ENCODE measurements around the gene C1orf167. TPM values are rescaled to one million over a fixed set of nuclear protein-coding genes. Genes with fewer than 3 reads are reported as not detected.

C1orf167 gene
- polyA plus RNA-seq, 3 donors = 0.05 TPM; not detected in 2

- WGBS (ENCODE audit: insufficient coverage) = 85% methylated on average over 12 of the region's 19 CpGs
- no peak for DNase-seq
- Mint-ChIP-seq H3K36me3 (peaks cover 0 to 1% of the 10 kb centered on the region in 2 donors), H3K27ac (no peak overlapping the region), H3K9me3 (peaks cover 0 to 2% (median 0%) of the 10 kb centered on the region in 7 donors), H3K27me3 (ENCODE audit: low read depth in 3 of 3) (peaks cover 11 to 26% (median 20%) of the 10 kb centered on the region in 3 donors), H3K4me3 (no peak overlapping the region), H3K4me1 (peaks cover 9% of the 10 kb centered on the region)
- Histone ChIP-seq H3K27ac (ENCODE audit: low read depth in 1 of 2, low read length in 2 of 2) (no peak overlapping the region), H3K9me3 (replicated peaks in 1 of 2; ENCODE audit: control insufficient read depth in 1 of 2, insufficient read depth in 1 of 2, low read length in 2 of 2) (no peaks in the 10 kb centered on the region), H3K9ac (ENCODE audit: insufficient read depth, low read length, poor library complexity, severe bottlenecking) (no peak overlapping the region), H3K79me2 (ENCODE audit: insufficient read depth, low read length) (no peaks in the 10 kb centered on the region), H3K4me2 (replicated peaks; ENCODE audit: extremely low read depth, low read length, poor library complexity, severe bottlenecking) (no peak overlapping the region), H3K4me1 (ENCODE audit: control insufficient read depth in 1 of 2, insufficient read depth in 2 of 2, low read length in 2 of 2) (peaks cover 5 to 11% of the 10 kb centered on the region in 2 donors), H2AFZ (ENCODE audit: insufficient read depth, low read depth, low read length, poor library complexity, severe bottlenecking) (no peak overlapping the region), H3K27me3 (ENCODE audit: control insufficient read depth in 2 of 2, insufficient read depth in 2 of 2, low read length in 2 of 2) (peaks cover 0 to 18% of the 10 kb centered on the region in 2 donors), H3K4me3 (replicated peaks in 1 of 3; ENCODE audit: low read depth in 2 of 3, low read length in 3 of 3) (no peak overlapping the region), H4K20me1 (ENCODE audit: insufficient read depth, low read length) (no peaks in the 10 kb centered on the region), H3K36me3 (replicated peaks in 1 of 2; ENCODE audit: control insufficient read depth in 1 of 2, insufficient read depth in 2 of 2, low read length in 2 of 2) (no peaks in the 10 kb centered on the region)
- intact Hi-C loops (cut with micrococcal nuclease) = no loop called here
- no peak for TF ChIP-seq CTCF (IDR thresholded peaks at IDR 0.05)
Observed at GRCh38 chr1:11765661-11766428, 3.9 kb downstream of the C1orf167 start.

- Histone ChIP-seq H3K36me3 (replicated peaks in 1 of 2; ENCODE audit: control insufficient read depth in 1 of 2, insufficient read depth in 2 of 2, low read length in 2 of 2) (no peaks in the 10 kb centered on the region), H3K27me3 (ENCODE audit: control insufficient read depth in 2 of 2, insufficient read depth in 2 of 2, low read length in 2 of 2) (peaks cover 0 to 15% of the 10 kb centered on the region in 2 donors), H4K20me1 (ENCODE audit: insufficient read depth, low read length) (no peaks in the 10 kb centered on the region), H3K79me2 (ENCODE audit: insufficient read depth, low read length) (no peaks in the 10 kb centered on the region), H3K9ac (ENCODE audit: insufficient read depth, low read length, poor library complexity, severe bottlenecking) (no peak overlapping the region), H3K4me1 (ENCODE audit: control insufficient read depth in 1 of 2, insufficient read depth in 2 of 2, low read length in 2 of 2) (peaks cover 5 to 11% of the 10 kb centered on the region in 2 donors), H3K27ac (ENCODE audit: low read depth in 1 of 2, low read length in 2 of 2) (no peak overlapping the region), H3K4me2 (replicated peaks; ENCODE audit: extremely low read depth, low read length, poor library complexity, severe bottlenecking) (no peak overlapping the region), H2AFZ (ENCODE audit: insufficient read depth, low read depth, low read length, poor library complexity, severe bottlenecking) (no peak overlapping the region), H3K9me3 (replicated peaks in 1 of 2; ENCODE audit: control insufficient read depth in 1 of 2, insufficient read depth in 1 of 2, low read length in 2 of 2) (no peaks in the 10 kb centered on the region), H3K4me3 (replicated peaks in 1 of 3; ENCODE audit: low read depth in 2 of 3, low read length in 3 of 3) (no peak overlapping the region)
- H3K27ac Mint-ChIP-seq = no peak overlapping the region
- no peak for DNase-seq
- TF ChIP-seq CTCF (IDR thresholded peaks at IDR 0.05) = no peak
- H3K4me3 Mint-ChIP-seq = no peak overlapping the region
- intact Hi-C loops (cut with micrococcal nuclease) = no loop called here
- H3K4me1 Mint-ChIP-seq = peaks cover 9% of the 10 kb centered on the region
- peaks cover 11 to 20% (median 18%) of the 10 kb centered on the region in 3 donors for H3K27me3 Mint-ChIP-seq (ENCODE audit: low read depth in 3 of 3)
- 89% methylated on average over 14 of the region's 14 CpGs for WGBS (ENCODE audit: insufficient coverage)
- peaks cover 0 to 2% (median 0%) of the 10 kb centered on the region in 7 donors for H3K9me3 Mint-ChIP-seq
- no peaks in the 10 kb centered on the region for H3K36me3 Mint-ChIP-seq
Observed at GRCh38 chr1:11766429-11766776, 4.4 kb downstream of the C1orf167 start.

Data from CD14-positive monocyte (primary cell).